BE2C (cell line): ENCODE data around the gene HS3ST5.
A peak's percentile ranks its signal among the peaks of the same experiment; 100 is the strongest.
"Not testable (repeated sequence)": the region's sequence is repeated elsewhere in the genome, so short reads cannot be mapped to it uniquely, and the experiment has no call there.

Experiments
- DNase-seq: peaks from one replicate; pipeline ENCODE4 v3.0.0-alpha.2; 2020
- H3K27me3 ChIP-seq: fragments of 250-450 bp; sonication (Bioruptor Pico); 2 replicates; pipeline ENCODE4 v1.5.1; 2020; ENCODE audit warnings: mild to moderate bottlenecking
- H3K36me3 ChIP-seq: fragments of 250-450 bp; sonication (Bioruptor Pico); 2 replicates; pipeline ENCODE4 v1.5.1; 2020; ENCODE audit warnings: mild to moderate bottlenecking
- H3K4me1 ChIP-seq: fragments of 250-450 bp; sonication (Bioruptor Pico); 2 replicates; pipeline ENCODE4 v1.5.1; 2020
- H3K4me3 ChIP-seq: 2 replicates; pipeline ENCODE4 v1.5.1; 2011; ENCODE audit warnings: low read depth, low read length
- H3K9me3 ChIP-seq: fragments of 250-450 bp; sonication (Bioruptor Pico); 2 replicates; pipeline ENCODE4 v1.5.1; 2020
- CTCF ChIP-seq: IDR thresholded peaks from 2 replicates; pipeline ENCODE4 v1.5.1; 2012; ENCODE audit warnings: mild to moderate bottlenecking, low read depth, low read length

HS3ST5 gene

GRCh38 chr6:114151064-114151690, 191.6 kb downstream of the HS3ST5 start:
- DNase-seq = no peak
- no peaks in the 10 kb centered on the region; the same call in 1 of the 2 replicates for H3K9me3 ChIP-seq
- peaks cover 3% of the 10 kb centered on the region for H3K36me3 ChIP-seq
- H3K4me1 ChIP-seq = peaks cover 9% of the 10 kb centered on the region
- no peaks in the 10 kb centered on the region for H3K27me3 ChIP-seq
- no peak for TF ChIP-seq CTCF
- H3K4me3 ChIP-seq = no peak overlapping the region

GRCh38 chr6:114149182-114149581, 193.6 kb downstream of the HS3ST5 start:
- not testable (repeated sequence) for H3K4me1 ChIP-seq, H3K9me3 ChIP-seq, H3K4me3 ChIP-seq, H3K36me3 ChIP-seq, DNase-seq, H3K27me3 ChIP-seq

GRCh38 chr6:114144887-114145851, 197.7 kb downstream of the HS3ST5 start:
- Histone ChIP-seq H3K27me3 (no peaks in the 10 kb centered on the region), H3K9me3 (no peaks in the 10 kb centered on the region; the same call in 1 of the 2 replicates), H3K4me1 (peaks cover 10% of the 10 kb centered on the region), H3K4me3 (no peak overlapping the region), H3K36me3 (no peaks in the 10 kb centered on the region)
- no peak; the same call in 1 of the 2 replicates for TF ChIP-seq CTCF
- DNase-seq = no peak

- no peak for TF ChIP-seq CTCF
- Histone ChIP-seq H3K27me3 (no peaks in the 10 kb centered on the region), H3K4me1 (peaks cover 10% of the 10 kb centered on the region), H3K36me3 (no peaks in the 10 kb centered on the region; the same call in 1 of the 2 replicates), H3K9me3 (no peaks in the 10 kb centered on the region; the same call in 1 of the 2 replicates), H3K4me3 (no peak overlapping the region)
- peak; percentile 20 for DNase-seq
Observed at GRCh38 chr6:114142258-114142657, 200.6 kb downstream of the HS3ST5 start.

GRCh38 chr6:114140416-114140815, 202.4 kb downstream of the HS3ST5 start:
- H3K36me3 ChIP-seq = no peaks in the 10 kb centered on the region; the same call in none of the 2 replicates
- H3K4me1 ChIP-seq = peaks cover 10% of the 10 kb centered on the region
- H3K4me3 ChIP-seq = no peak overlapping the region
- no peaks in the 10 kb centered on the region for H3K9me3 ChIP-seq
- no peak for TF ChIP-seq CTCF
- DNase-seq = no peak
- H3K27me3 ChIP-seq = no peaks in the 10 kb centered on the region

- Histone ChIP-seq H3K9me3 (no peaks in the 10 kb centered on the region), H3K36me3 (no peaks in the 10 kb centered on the region; the same call in none of the 2 replicates), H3K4me3 (no peak overlapping the region), H3K4me1 (peaks cover 10% of the 10 kb centered on the region), H3K27me3 (no peaks in the 10 kb centered on the region)
- DNase-seq = no peak
- no peak for TF ChIP-seq CTCF
Observed at GRCh38 chr6:114138577-114139248, 204.1 kb downstream of the HS3ST5 start.
